Cardiac muscle cell (in vitro differentiated cells and primary cell): ENCODE results near the gene PRPF8. TPM values are rescaled to one million over a fixed set of nuclear protein-coding genes. Genes with fewer than 3 reads are reported as not detected.

Source experiments
- DNase-seq, 2 donors: peaks; one replicate each; pipeline versions ENCODE4 v3.0.0 to v3.0.0-alpha.2; 2010 to 2017; ENCODE audit warnings: low read depth in 1 of 2, low spot score in 1 of 2
- H3K27ac ChIP-seq: fragments of 200-600 bp; sonication (generic); 2 replicates; pipeline ENCODE4 v1.5.1; 2016
- H3K27me3 ChIP-seq: fragments of 200-600 bp; sonication (generic); 2 replicates; pipeline ENCODE4 v1.6.0; 2016; ENCODE audit warnings: control low read depth
- H3K36me3 ChIP-seq: fragments of 200-600 bp; sonication (generic); 2 replicates; pipeline ENCODE4 v1.5.1; 2016; ENCODE audit warnings: control low read depth
- H3K4me1 ChIP-seq: fragments of 200-600 bp; sonication (generic); 2 replicates; pipeline ENCODE4 v1.8.1; 2017; ENCODE audit warnings: low read depth, mild to moderate bottlenecking, mixed run types
- H3K4me3 ChIP-seq: fragments of 200-600 bp; sonication (generic); 2 replicates; pipeline ENCODE4 v1.5.1; 2016; ENCODE audit warnings: mild to moderate bottlenecking
- H3K9me3 ChIP-seq: fragments of 200-600 bp; sonication (generic); 2 replicates; pipeline ENCODE4 v1.5.1; 2017; ENCODE audit warnings: low read depth, mild to moderate bottlenecking, control low read depth
- CTCF ChIP-seq: IDR thresholded peaks from 2 replicates; pipeline ENCODE4 v1.5.1; 2012; ENCODE audit warnings: low read depth, mild to moderate bottlenecking, low read length
- polyA plus RNA-seq: library from polyadenylated mRNA; unstranded; fragments of >200 nt; fragmentation: Nextera tagmentation; extraction: Ambion mirVana; gene quantifications from 2 replicates; pipeline ENCODE4 v1.2.1, GENCODE V29; 2016
- total RNA-seq: library from RNA; depleted of rRNA; stranded (reverse); fragments of >200 nt; gene quantifications from 2 replicates; pipeline ENCODE4 v1.2.3, GENCODE V29; 2016

PRPF8 gene
- total and polyA plus RNA-seq, 2 experiments from 2014 or later = 137 to 170 TPM

GRCh38 chr17:1718362-1719165, 33.9 kb upstream of the PRPF8 start:
- DNase-seq = no peak
- Histone ChIP-seq H3K36me3 (no peaks in the 10 kb centered on the region), H3K4me3 (no peak overlapping the region), H3K9me3 (no peaks in the 10 kb centered on the region), H3K4me1 (peaks cover 10% of the 10 kb centered on the region), H3K27me3 (no peaks in the 10 kb centered on the region), H3K27ac (peak overlapping the region; percentile 99)
- TF ChIP-seq CTCF = no peak

- Histone ChIP-seq H3K4me3 (peak overlapping the region; percentile 72), H3K27me3 (no peaks in the 10 kb centered on the region), H3K9me3 (no peaks in the 10 kb centered on the region), H3K4me1 (peaks cover 10% of the 10 kb centered on the region), H3K36me3 (no peaks in the 10 kb centered on the region), H3K27ac (peak overlapping the region; percentile 99)
- TF ChIP-seq CTCF = no peak
- peak; percentile 97 to 99 for DNase-seq
Observed at GRCh38 chr17:1716912-1717695, 32.4 kb upstream of the PRPF8 start.

DNA sequence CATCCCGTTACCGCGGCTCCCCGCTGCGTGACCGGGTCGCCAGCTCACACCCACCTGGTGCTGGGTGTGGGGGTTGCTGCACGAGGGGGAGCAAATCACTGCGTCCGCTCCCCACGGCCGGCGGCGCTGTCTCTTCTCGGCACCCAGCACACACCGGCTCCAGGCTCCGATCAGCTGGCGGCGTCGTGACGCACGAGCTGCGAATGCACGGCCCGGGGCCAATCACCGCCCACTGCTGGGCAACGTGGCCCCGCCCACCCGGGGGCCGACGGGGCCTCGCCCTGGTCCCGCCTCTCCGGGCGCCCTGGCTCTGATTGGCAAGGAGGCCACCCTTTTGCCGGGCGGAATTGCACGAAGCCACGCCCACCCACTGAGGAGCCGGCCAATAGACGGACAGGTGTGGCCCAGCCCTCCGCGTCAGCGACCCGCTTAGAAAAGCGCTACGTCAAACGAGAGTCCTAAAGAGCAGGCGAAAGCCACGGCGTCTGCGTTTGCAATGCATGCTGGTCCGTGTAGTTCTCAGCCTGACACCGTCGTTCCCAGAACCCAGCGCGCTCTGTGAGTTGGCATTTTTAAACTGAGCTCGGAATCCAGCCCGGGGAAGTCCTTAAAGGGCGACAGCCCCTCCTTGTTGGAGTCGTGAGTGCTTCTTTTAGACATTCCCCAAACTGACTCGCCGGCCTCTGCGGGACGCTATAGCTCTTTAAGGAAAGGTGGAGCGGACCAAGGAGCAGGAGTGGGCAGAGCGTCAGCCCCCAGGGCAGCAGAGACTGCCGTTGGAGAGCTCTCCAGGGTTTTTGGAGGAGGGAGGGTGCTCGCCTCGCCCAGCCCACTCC, 31.6 kb upstream of the PRPF8 start:
- TF ChIP-seq CTCF = peak; percentile 30
- Histone ChIP-seq H3K4me1 (peaks cover 10% of the 10 kb centered on the region), H3K36me3 (no peaks in the 10 kb centered on the region), H3K27ac (peak overlapping the region; percentile 99), H3K4me3 (peak overlapping the region; percentile 93), H3K9me3 (no peaks in the 10 kb centered on the region), H3K27me3 (no peaks in the 10 kb centered on the region)
- peak; percentile 100 for DNase-seq

DNA sequence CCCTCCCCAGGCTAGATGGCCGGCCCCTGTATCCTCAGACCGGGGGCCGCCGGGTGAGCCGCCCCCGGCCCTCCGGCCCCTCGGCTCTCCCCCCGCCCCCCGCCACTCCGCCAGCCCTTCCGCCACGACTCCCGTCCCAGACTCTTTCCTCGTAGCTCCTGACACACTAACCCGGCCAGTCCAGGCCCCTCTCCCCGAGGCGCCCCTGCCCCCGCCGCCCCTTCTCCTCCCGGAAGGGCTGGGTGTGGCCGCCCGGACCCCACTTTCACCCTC, 31.1 kb upstream of the PRPF8 start:
- Histone ChIP-seq H3K4me1 (peaks cover 10% of the 10 kb centered on the region), H3K27me3 (no peaks in the 10 kb centered on the region), H3K4me3 (peak overlapping the region; percentile 93), H3K36me3 (no peaks in the 10 kb centered on the region), H3K27ac (peak overlapping the region; percentile 97), H3K9me3 (no peaks in the 10 kb centered on the region)
- DNase-seq = no peak
- TF ChIP-seq CTCF = no peak

DNA sequence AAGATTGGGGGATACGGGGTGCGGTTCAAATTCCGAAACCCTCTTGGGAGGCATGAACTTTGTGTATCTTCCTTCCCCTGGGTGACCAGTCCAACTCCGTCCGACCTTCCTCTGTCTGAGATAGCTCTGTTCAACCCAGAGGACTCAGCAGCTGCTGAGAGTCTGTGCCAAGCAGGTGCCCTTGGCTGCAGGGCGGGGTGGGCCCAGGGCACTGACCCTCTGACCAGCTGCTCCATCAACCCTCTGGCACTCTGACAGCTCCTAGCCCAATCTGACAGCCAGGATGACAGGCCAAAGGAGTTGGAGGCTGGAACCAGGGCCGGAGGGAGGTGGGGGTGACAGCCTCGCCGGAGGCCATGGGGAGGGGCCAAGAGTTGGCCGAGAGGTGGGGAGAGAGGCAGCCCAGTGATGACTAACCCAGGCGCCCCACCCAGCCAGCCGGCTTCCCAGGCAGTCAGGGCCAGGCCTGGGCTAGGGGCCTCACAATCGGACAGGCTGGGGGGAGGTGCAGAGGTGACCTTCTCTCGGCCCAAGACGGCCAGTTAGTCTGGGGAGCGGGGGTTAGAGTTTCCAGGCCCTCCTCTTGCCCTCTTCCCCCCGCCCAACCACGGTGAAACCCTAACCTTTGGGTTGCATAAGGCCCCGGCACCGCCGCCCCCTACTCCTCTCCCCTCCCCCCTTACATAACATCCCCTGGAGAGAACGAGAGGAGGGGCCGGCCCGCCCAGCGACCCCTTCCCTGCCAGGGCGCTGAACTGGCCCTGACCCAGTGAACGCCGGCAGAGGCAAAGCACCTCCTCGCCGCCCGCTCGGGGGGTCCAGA, 30.5 kb upstream of the PRPF8 start:
- H3K27me3 ChIP-seq = no peaks in the 10 kb centered on the region
- peaks cover 10% of the 10 kb centered on the region for H3K4me1 ChIP-seq
- TF ChIP-seq CTCF = no peak
- H3K27ac ChIP-seq = peak overlapping the region; percentile 97
- DNase-seq = peak; percentile 72 to 96
- no peaks in the 10 kb centered on the region for H3K9me3 ChIP-seq
- peak overlapping the region; percentile 93 for H3K4me3 ChIP-seq
- no peaks in the 10 kb centered on the region for H3K36me3 ChIP-seq
